HTR-8/SVneo (cell line): Measurements from ENCODE around the gene CYB5D1.
"Not testable (repeated sequence)": the region's sequence is repeated elsewhere in the genome, so short reads cannot be mapped to it uniquely, and the experiment has no call there.

Experiments used
- DNase-seq: peaks from one replicate; pipeline ENCODE4 v3.0.0; 2011; ENCODE audit warnings: low spot score, mixed read lengths; ENCODE audit not compliant: insufficient read length
- FAIRE-seq: peaks from 2 replicates; lab custom pipeline; 2011; peaks lifted over from hg19 to GRCh38; lab: Jason Lieb, UNC

The CYB5D1 gene

GRCh38 chr17:7857713-7858521 lies at the start of gene CYB5D1:
CYB5D1 (plus strand) TSS chr17:7858003; CDS start chr17:7858135, 132 bp downstream.
- peak; percentile 85 for FAIRE-seq
- DNase-seq, result peak; percentile 78

DNA sequence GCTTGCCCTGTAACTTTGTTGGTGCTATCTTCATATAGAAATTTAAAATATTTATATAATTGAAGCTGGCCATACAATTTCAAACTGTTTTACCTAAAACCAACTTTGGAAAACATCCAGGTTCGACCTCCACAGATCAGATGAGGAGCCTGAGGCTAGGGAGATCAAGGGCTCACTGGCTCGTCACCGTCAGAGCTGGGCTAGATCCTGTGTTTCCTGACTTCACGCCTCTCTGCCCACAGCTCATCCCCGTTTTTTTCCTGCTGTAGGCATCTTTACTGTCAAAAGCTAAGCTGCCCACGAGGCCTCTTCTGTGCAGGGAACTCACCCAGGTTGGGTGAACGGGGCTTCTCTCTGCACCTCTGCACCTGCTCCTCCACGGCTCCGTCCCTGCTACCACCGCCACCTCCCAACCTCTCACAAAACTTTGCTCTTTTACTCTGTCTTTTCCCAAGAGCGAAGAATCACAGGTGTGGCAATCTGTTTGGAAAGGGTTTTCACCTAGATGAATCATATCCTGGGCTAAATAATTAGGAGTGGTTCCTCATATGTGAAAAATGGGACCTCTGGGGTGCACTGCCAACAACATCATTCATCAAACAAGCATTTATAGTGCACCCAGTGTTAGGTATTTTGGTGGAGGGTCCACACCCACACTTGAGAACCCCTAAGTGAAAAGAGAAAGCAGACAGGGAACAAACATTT lies 48.6 kb upstream of the CYB5D1 start:
- no peak for FAIRE-seq

GRCh38 chr17:7809791-7810343 lies 47.9 kb upstream of the CYB5D1 start:
- not testable (repeated sequence) for DNase-seq, FAIRE-seq

More for the DNA sequence above, 48.6 kb upstream of the CYB5D1 start:
- DNase-seq, result no peak

- no peak for FAIRE-seq
- DNase-seq, result no peak
Observed at GRCh38 chr17:7811251-7811650, 46.6 kb upstream of the CYB5D1 start.

DNA sequence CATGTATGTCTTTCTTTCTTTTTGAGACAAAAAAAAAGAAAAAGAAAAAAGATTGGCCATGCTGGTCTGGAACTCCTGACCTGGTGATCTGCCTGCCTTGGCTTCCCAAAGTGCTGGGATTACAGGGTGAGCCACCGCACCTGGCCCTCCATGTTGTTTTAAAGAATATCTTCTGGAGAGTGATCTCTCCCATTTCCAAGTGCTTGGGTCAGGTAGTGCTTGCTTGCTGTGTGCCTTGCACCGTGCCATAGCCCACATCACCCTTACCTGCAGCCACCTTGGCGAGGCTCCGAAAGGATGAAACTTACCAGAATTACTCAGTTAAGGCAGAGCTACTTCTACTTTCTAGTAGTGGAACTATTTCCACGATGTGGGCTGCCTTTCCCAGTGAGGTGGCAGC lies 42.8 kb upstream of the CYB5D1 start:
- no peak for DNase-seq
- no peak for FAIRE-seq

DNA sequence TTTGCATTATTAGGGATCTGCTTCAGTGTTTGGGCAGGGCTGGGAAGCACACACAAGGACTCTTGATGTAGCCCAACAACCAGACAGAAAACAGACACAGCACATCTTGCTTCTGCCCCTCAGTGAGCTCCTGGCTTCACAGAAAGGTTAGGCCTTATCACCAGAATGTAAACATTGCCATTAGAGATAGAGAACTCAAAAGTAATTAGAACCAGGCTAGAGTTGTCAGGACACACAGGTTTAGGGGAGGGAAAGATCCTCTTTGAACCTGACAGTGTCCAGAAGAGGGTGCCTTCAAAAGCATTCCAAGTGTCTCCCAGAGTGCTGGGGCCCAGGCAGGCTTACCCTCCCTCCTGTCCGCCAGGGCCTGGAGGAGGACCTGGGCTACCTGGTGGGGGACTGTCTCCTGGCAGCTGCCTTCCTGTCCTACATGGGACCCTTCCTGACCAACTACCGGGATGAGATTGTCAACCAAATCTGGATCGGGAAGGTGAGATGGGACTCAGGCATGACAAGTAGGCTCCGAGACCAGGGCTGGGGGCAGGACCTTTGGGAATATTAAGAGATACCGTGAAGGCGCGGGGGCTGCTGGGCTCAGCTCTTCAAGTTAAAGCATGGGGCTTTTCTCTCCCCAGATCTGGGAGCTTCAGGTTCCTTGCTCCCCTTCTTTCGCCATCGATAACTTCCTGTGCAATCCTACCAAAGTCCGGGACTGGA lies 40.7 kb upstream of the CYB5D1 start:
- DNase-seq (no peak), FAIRE-seq (no peak)

DNA sequence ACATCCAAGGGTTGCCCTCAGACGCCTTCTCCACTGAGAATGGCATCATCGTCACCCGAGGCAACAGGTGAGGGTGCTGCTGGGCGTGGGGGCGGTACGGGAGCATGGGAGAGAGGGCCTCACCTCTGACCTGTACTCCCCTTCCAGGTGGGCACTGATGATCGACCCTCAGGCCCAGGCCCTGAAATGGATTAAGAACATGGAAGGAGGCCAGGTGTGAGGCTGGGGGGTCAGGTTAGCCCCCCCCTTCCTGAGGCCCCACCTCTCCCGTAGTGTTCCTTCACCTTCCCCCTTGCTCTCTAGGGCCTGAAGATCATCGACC lies 40.2 kb upstream of the CYB5D1 start:
- DNase-seq (no peak), FAIRE-seq (no peak)

DNA sequence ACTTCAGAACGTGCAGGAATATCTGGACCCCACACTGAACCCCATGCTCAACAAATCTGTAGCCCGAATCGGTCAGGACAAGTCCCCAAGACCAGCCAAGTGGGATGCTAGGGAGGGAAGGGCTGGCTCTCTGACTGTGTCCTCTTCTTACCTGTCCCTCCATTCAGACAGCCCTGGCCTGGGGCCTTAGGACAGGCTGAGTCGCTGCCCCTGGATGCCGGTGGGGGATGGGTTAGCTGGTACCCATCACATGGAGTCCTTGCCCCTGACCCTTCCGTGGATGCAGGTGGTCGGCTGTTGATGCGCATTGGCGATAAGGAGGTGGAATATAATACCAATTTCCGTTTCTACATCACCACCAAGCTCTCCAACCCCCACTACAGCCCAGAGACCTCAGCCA lies 39.8 kb upstream of the CYB5D1 start:
- peak; percentile 4 for FAIRE-seq
- no peak for DNase-seq

GRCh38 chr17:7818746-7819645 lies 38.8 kb upstream of the CYB5D1 start:
- no peak for DNase-seq
- no peak for FAIRE-seq

- no peak for DNase-seq
- FAIRE-seq, result no peak
Observed at GRCh38 chr17:7820231-7820630, 37.6 kb upstream of the CYB5D1 start.

DNA sequence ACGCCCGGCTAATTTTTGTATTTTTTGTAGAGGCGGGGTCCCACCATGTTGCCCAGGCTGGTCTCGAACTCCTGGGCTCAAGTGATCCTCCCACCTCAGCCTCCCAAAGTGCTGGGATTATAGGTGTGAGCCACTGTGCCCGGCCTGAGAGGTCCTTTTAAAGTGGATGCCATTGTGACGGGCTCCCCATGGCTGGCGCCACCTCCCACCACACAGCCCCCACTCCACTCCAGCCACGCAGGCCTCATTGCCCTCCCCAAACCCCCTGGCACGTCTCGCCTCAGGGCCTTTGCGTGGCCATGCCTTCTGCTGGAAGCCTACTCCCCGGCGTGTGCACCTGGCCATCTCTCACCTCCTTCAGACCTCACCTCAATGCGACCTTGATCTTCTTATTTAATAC lies 35.7 kb upstream of the CYB5D1 start:
- DNase-seq (no peak), FAIRE-seq (no peak)

- FAIRE-seq, result peak; percentile 66
- no peak for DNase-seq
Observed at GRCh38 chr17:7823581-7824001, 34.2 kb upstream of the CYB5D1 start.

GRCh38 chr17:7824021-7824924 lies 33.5 kb upstream of the CYB5D1 start:
- FAIRE-seq, result peak; percentile 31
- DNase-seq, result no peak

DNA sequence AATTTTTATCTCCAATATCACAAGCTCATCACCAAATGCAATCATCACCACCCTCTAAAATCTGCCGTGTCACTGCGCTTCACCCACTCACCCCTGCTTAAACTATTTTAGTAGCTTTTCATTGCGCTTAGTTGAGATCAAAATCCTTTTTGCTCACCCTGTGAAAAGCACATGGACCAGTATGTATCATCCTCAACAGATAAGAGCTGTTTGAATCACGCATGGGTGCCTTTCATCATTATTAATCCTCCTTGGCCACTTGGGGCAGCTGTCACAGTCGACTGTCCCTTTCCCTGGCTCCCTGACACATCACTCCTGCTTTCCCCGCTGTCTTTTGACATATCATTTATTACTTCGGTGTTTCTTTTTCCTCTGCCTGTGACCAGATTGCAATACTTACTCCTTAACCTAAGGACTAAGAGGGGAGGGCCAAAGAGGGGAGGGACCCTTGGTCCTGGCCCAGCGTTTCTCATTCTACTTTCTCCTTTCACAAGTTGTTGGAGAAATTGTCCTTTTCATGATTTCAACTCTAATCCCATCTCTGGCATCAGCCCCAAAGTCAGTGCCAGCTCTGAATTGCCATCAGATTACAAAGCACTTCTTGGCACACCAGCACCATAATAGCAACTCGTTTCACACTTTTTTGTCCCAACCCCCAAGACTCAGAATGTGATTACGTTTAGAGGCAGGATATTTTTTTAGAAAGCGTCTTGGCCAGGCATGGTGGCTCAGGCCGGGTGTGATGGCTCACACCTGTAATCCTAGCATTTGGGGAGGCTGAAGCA lies 32.4 kb upstream of the CYB5D1 start:
- no peak for FAIRE-seq
- DNase-seq, result no peak

DNA sequence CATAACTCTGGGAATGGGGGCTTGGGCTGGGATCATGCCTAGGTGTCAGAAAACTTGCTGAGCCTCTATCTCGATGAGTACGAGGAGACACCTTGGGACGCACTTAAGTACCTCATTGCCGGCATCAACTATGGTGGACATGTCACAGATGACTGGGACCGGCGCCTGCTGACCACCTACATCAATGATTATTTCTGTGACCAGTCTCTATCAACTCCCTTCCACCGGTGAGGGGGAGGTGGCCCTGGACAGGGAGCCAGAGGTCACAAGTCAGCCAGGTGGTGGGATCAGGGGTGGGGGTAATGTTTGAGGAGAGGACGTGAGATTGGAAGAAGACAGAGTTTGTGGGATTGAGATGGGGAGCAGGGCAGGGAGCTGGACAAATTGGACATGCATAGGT lies 27.2 kb upstream of the CYB5D1 start:
- DNase-seq, result no peak
- no peak for FAIRE-seq

- no peak for FAIRE-seq
Observed at GRCh38 chr17:7831233-7831632, 26.6 kb upstream of the CYB5D1 start.

GRCh38 chr17:7832431-7832830 lies 25.4 kb upstream of the CYB5D1 start:
- FAIRE-seq (no peak), DNase-seq (no peak)

More at GRCh38 chr17:7831233-7831632, 26.6 kb upstream of the CYB5D1 start:
- no peak for DNase-seq
